ENCODE results near the gene SOCS7.

SOCS7 gene

DNA sequence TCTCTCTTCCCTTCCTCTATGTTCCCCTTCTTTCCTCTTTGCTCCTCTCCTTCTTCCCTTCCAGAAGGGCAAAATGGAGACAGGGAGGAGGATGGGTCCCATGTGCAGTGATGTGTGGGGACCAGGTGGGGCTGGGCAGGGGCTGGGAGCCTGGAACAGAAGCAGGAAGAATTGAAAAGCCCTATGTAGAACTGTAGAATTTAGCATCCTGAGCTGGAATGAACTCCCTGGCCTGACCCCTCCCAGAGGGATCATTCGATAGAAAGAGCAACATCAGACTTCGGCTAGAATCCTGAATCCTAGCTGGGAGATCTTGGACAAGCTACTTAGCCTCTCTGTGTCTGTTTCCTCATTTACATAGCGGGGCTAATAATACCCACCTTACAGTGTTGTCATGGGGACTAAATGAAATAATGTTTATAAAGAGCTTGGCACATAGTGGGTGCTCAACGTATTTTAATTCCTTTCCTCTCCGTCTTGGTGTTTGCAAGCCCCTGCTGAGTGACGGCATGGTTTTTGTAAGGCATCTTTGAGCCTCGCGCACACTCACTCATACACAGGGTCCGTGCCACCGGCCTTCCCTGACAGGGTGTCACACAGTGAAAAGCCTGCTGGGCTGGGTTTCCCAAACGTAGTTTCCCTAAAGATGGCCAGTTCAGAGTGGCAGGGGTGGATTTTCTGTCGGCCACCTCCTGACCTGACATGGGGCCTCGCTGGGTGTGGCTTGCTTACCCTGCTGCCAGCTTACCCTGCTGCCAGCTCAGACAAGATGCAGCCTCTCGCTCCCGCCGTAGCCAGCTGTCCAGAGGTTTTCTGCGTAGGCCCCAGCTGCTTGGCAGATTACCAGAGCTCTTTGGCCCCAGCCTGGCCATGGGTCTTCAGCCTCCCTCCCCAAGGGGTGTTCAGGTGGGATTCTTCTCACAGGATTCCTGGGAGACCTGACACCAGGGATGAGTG lies 70.5 kb downstream of the SOCS7 start:
- no peak overlapping the region for H2AFZ ChIP-seq (ENCODE audit: low read length, unreplicated experiment)
- peaks cover 18% of the 10 kb centered on the region for H3K4me1 ChIP-seq (ENCODE audit: control insufficient read depth, insufficient read depth, low read length, unreplicated experiment)
- peaks cover 28% of the 10 kb centered on the region for H3K27me3 ChIP-seq (ENCODE audit: insufficient read depth, low read length)
- peaks cover 1% of the 10 kb centered on the region for H3K79me2 ChIP-seq (ENCODE audit: control insufficient read depth, insufficient read depth, low read length, unreplicated experiment)
- no peak overlapping the region for H3K27ac ChIP-seq (ENCODE audit: low read depth, low read length)
- H3K36me3 ChIP-seq (ENCODE audit: insufficient read depth, low read length), result no peaks in the 10 kb centered on the region
- H3K4me3 ChIP-seq (ENCODE audit: low read depth, low read length), result no peak overlapping the region

DNA sequence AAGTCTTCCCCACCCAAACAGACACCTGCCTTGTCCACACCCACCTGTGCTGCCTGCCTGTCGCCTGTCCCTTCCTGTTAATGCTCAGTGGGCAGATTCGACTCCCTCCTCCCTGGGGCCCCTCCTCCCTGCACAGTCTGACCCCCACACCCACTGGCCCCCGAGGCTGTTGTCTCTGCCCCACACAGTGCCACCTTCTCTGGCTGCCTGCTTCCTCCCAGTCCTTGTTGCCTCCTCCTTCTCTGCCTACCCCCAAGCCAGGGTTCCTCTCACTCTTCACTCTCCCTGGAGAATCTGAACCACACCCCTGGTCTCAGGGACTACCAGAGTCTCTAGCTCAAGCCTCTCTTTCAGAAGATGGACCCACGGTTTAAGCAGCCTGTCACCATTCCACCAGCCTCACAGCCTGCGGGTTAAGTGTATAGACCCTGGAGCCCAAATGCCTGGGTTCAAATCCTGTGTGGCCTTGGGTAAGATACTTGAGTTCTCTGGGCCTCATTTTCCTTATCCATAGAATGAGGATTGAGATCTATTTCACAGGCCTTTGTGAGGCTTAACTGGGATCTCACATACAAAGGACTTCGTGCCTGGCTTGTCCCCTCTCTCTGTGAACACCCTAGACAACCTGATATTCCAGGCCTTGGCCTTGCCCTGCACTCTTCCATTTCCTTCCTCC lies 72.8 kb downstream of the SOCS7 start:
- Histone ChIP-seq H3K27me3 (ENCODE audit: insufficient read depth, low read length) (peaks cover 7% of the 10 kb centered on the region), H3K4me3 (ENCODE audit: low read depth, low read length) (no peak overlapping the region), H3K36me3 (ENCODE audit: insufficient read depth, low read length) (no peaks in the 10 kb centered on the region), H3K79me2 (ENCODE audit: control insufficient read depth, insufficient read depth, low read length, unreplicated experiment) (peaks cover 16% of the 10 kb centered on the region), H3K4me1 (ENCODE audit: control insufficient read depth, insufficient read depth, low read length, unreplicated experiment) (peaks cover 24% of the 10 kb centered on the region), H2AFZ (ENCODE audit: low read length, unreplicated experiment) (no peak overlapping the region), H3K27ac (ENCODE audit: low read depth, low read length) (no peak overlapping the region)

DNA sequence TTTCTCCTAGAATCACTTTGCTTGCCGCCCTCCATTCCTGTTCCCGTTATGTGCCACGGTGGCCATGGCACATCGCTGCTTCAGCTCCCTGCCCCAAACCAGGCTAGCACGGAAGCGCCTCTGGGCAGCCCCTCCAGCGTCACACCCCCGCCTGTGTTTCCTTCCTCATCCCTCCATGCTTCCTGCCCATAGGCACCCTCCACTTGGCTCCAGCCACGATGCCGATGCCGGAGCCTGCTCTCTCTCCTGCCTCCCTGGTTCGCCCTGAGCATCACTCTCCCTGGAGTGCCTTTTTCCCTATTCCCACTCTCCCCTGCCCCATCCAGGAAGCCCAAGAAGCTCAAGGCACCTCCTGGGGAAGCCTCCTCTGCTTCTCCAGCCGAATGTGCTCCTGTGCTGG lies 73.4 kb downstream of the SOCS7 start:
- no peak overlapping the region for H3K4me3 ChIP-seq (ENCODE audit: low read depth, low read length)
- H3K27ac ChIP-seq (ENCODE audit: low read depth, low read length), result no peak overlapping the region
- H3K36me3 ChIP-seq (ENCODE audit: insufficient read depth, low read length), result no peaks in the 10 kb centered on the region
- H3K27me3 ChIP-seq (ENCODE audit: insufficient read depth, low read length), result peaks cover 1% of the 10 kb centered on the region
- peaks cover 22% of the 10 kb centered on the region for H3K79me2 ChIP-seq (ENCODE audit: control insufficient read depth, insufficient read depth, low read length, unreplicated experiment)
- peaks cover 30% of the 10 kb centered on the region for H3K4me1 ChIP-seq (ENCODE audit: control insufficient read depth, insufficient read depth, low read length, unreplicated experiment)
- no peak overlapping the region for H2AFZ ChIP-seq (ENCODE audit: low read length, unreplicated experiment)

DNA sequence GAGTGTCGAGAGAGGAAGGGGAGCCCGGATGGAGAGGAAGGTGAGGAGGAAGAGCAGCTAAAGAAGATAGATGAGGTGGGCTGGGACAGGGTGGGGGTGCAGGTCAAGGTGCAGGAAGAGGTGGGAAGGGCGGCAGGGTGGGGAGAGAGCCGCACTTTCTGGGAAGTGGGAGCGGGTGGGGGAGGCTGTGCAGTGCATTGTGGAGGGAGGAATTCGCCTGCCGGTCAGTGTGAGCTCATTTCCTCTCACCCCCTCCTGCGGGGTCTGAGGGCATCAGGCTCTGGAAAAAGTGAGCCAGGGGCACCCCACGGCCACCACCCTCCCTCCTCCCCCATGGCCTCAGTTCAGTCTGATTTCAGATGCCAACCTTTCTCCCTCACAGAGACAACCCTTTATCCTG lies 74.1 kb downstream of the SOCS7 start:
- no peaks in the 10 kb centered on the region for H3K36me3 ChIP-seq (ENCODE audit: insufficient read depth, low read length)
- no peak overlapping the region for H2AFZ ChIP-seq (ENCODE audit: low read length, unreplicated experiment)
- H3K4me1 ChIP-seq (ENCODE audit: control insufficient read depth, insufficient read depth, low read length, unreplicated experiment), result peaks cover 36% of the 10 kb centered on the region
- H3K27me3 ChIP-seq (ENCODE audit: insufficient read depth, low read length), result no peaks in the 10 kb centered on the region
- peaks cover 28% of the 10 kb centered on the region for H3K79me2 ChIP-seq (ENCODE audit: control insufficient read depth, insufficient read depth, low read length, unreplicated experiment)
- no peak overlapping the region for H3K27ac ChIP-seq (ENCODE audit: low read depth, low read length)
- no peak overlapping the region for H3K4me3 ChIP-seq (ENCODE audit: low read depth, low read length)

DNA sequence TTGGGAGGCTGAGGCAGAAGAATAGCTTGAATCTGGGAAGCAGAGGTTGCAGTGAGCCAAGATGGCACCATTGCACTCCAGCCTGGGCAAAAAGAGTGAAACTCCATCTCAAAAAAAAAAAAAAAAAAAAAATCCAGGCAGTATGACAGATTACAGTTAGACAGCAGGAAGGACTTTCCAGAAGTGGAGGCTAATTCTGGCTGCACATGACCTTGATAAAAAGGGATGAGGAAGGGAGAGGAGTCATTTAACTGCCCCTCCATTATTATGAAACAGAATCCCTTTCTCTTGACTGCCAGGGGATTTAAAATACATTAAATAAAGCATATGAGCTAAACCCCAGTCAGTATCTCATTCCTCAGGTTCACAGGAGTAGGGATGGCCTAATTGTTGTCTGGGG lies 74.8 kb downstream of the SOCS7 start:
- H3K27ac ChIP-seq (ENCODE audit: low read depth, low read length), result no peak overlapping the region
- no peaks in the 10 kb centered on the region for H3K27me3 ChIP-seq (ENCODE audit: insufficient read depth, low read length)
- peaks cover 35% of the 10 kb centered on the region for H3K79me2 ChIP-seq (ENCODE audit: control insufficient read depth, insufficient read depth, low read length, unreplicated experiment)
- no peak overlapping the region for H3K4me3 ChIP-seq (ENCODE audit: low read depth, low read length)
- no peaks in the 10 kb centered on the region for H3K36me3 ChIP-seq (ENCODE audit: insufficient read depth, low read length)
- H3K4me1 ChIP-seq (ENCODE audit: control insufficient read depth, insufficient read depth, low read length, unreplicated experiment), result peaks cover 29% of the 10 kb centered on the region
- H2AFZ ChIP-seq (ENCODE audit: low read length, unreplicated experiment), result no peak overlapping the region

DNA sequence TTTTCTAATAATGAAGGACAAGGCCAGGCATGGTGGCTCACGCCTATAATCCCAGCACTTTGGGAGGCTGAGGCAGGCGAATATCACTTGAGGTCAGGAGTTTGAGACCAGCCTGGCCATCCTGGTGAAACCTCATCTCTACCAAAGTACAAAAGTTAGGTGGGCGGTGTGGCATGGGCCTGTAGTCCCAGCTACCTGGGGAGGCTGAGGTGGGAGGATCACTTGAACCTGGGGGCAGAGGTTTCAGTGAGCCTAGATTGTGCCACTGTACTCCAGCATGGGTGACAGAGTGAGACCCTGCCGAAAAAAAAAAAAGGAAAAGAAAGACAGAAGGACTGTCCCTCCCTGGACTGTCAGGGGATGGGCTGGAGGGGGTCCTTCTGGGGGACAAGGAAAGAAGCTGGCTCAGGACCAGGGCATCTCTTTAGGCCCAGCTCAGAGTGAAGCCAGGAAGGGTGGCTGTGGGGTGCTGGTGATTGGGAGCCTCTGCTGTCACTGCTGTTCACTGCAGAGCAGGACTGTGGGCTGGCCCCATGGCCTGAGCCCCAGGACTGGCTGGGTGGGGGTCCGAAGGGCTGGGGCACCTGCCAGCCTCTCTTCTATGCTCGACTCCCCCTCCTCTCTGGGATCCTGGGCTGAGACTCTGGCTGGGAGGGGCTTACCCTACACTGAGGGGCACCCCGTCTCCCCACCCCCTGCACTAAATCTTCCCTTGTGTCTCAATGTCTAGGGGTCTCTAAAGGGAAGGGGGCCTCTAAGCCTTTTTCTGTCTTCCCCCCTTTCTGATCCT lies 75.7 kb downstream of the SOCS7 start:
- Histone ChIP-seq H3K27me3 (ENCODE audit: insufficient read depth, low read length) (no peaks in the 10 kb centered on the region), H3K4me3 (ENCODE audit: low read depth, low read length) (peak overlapping the region; percentile 98), H3K36me3 (ENCODE audit: insufficient read depth, low read length) (no peaks in the 10 kb centered on the region), H3K4me1 (ENCODE audit: control insufficient read depth, insufficient read depth, low read length, unreplicated experiment) (peaks cover 27% of the 10 kb centered on the region), H2AFZ (ENCODE audit: low read length, unreplicated experiment) (peak overlapping the region; percentile 87), H3K27ac (ENCODE audit: low read depth, low read length) (peak overlapping the region; percentile 39), H3K79me2 (ENCODE audit: control insufficient read depth, insufficient read depth, low read length, unreplicated experiment) (peaks cover 43% of the 10 kb centered on the region)

DNA sequence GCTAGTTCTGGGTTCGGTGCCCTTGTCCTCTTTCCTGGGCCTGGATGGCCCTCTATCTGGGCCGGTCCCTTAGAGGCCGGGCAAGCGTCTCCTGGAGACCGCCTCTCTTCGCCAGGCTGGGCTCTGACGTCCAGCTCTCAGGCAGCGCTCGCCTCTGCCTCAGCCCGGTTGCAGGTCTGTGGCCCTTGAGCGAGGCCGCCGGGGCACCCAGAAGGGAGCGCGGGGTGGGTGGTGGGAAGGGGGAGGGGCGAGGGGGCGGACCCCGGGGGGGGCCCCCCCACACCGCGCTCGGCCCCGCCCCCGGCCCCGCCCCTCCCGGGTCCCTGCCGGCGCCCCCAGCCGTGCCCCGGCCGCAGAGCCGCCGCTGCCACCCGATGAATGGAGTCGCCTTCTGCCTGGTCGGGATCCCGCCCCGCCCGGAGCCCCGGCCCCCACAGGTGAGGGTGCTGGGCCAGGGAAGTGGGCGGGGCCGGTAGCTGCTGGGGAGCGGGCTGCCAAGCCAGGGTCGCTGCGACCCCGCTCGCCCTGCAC lies 76.5 kb downstream of the SOCS7 start, which contains the start of gene ARHGAP23:
Gene ARHGAP23, plus strand, starts transcription at position 353 of the 531 bp plus-strand sequence. Its CDS starts 22 bp downstream, at position 375.
- Histone ChIP-seq H2AFZ (ENCODE audit: low read length, unreplicated experiment) (peak within 1 kb of the TSS; percentile 87), H3K4me3 (ENCODE audit: low read depth, low read length) (peak within 1 kb of the TSS; percentile 98), H3K36me3 (ENCODE audit: insufficient read depth, low read length) (no peaks in the 10 kb centered on the region), H3K27ac (ENCODE audit: low read depth, low read length) (peak within 1 kb of the TSS; percentile 60), H3K27me3 (ENCODE audit: insufficient read depth, low read length) (no peaks in the 10 kb centered on the region), H3K79me2 (ENCODE audit: control insufficient read depth, insufficient read depth, low read length, unreplicated experiment) (peaks cover 50% of the 10 kb centered on the region), H3K4me1 (ENCODE audit: control insufficient read depth, insufficient read depth, low read length, unreplicated experiment) (peaks cover 27% of the 10 kb centered on the region)

DNA sequence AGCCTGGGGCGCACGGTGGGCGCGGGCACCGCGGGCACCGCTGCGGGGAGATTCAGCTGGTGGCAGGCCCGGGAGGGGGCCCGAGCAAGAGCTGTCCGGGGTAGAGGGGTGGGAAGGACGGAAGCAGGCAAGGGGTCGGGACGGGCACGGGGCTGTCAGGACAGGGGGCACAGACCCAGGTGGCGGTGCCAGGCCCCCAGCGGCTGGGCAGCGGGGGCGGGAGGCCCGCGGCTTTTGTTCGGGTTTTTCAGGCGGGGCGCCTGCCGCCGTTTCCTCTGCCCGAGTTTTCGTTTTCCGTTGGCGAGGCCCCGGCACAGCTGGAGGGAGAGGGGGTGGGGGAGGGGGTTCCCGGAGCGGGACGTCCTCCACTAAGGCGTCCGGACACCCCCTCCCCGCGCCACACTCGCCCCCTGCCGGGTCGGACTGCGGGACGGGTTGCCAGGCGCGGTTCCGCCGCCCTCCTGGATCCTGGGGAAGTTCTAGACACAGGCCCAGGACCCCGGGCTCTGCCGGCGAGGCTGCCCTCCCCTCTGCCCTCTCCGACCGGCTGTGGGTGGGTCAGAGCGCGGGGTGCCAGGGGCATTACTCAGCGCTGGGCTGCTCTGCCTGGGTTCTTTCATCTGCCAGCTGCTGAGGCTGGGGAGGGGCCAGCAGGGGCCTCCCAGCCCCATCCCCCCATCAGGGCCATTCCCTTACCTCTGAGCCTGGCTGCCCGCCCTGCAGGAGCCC lies 77.2 kb downstream of the SOCS7 start:
- H2AFZ ChIP-seq (ENCODE audit: low read length, unreplicated experiment), result peak overlapping the region; percentile 83

DNA sequence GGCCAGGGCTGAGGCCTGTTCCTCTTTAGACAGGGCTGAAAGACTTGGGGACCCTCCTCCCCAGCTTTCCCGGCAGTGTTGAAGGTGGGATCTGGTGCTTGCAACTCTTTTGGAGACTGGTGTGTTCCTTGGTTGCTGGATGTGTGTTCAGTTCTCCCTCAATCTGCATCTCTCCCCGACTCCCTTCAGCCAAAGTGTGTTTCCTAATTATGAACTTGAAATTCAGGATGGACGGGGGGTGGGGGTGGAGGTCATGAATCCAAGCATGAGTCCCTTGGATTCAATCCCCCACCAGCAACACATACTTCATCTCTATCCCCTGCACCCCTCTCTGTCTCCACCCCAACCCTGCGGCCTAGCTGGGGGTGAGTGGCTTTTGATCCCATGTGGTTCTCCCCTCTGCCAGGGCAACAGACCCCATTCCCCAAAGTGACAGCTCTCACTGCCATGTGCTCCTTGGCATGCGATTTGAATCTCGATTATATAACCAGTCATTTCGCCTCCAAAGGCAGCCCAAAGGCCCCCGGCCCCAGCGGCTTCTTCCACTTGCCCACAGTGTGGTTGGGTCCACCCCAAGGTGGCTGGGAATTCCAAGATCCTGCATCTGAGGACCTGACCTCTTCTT lies 77.9 kb downstream of the SOCS7 start:
- Histone ChIP-seq H3K4me1 (ENCODE audit: control insufficient read depth, insufficient read depth, low read length, unreplicated experiment) (peaks cover 27% of the 10 kb centered on the region), H2AFZ (ENCODE audit: low read length, unreplicated experiment) (no peak overlapping the region), H3K27me3 (ENCODE audit: insufficient read depth, low read length) (no peaks in the 10 kb centered on the region), H3K79me2 (ENCODE audit: control insufficient read depth, insufficient read depth, low read length, unreplicated experiment) (peaks cover 62% of the 10 kb centered on the region), H3K27ac (ENCODE audit: low read depth, low read length) (no peak overlapping the region), H3K36me3 (ENCODE audit: insufficient read depth, low read length) (no peaks in the 10 kb centered on the region), H3K4me3 (ENCODE audit: low read depth, low read length) (peak overlapping the region; percentile 98)

More for the DNA sequence above, 77.2 kb downstream of the SOCS7 start:
- Histone ChIP-seq H3K4me1 (ENCODE audit: control insufficient read depth, insufficient read depth, low read length, unreplicated experiment) (peaks cover 27% of the 10 kb centered on the region), H3K4me3 (ENCODE audit: low read depth, low read length) (peak overlapping the region; percentile 98), H3K79me2 (ENCODE audit: control insufficient read depth, insufficient read depth, low read length, unreplicated experiment) (peaks cover 56% of the 10 kb centered on the region), H3K27me3 (ENCODE audit: insufficient read depth, low read length) (no peaks in the 10 kb centered on the region), H3K27ac (ENCODE audit: low read depth, low read length) (peak overlapping the region; percentile 60), H3K36me3 (ENCODE audit: insufficient read depth, low read length) (no peaks in the 10 kb centered on the region)

Measured in ACC112 (cell line).